Stimulated activated CD8-positive, alpha-beta memory T cell treated with anti-CD3 and anti-CD28 coated beads, Interleukin-7, amount 100 ng/mL, for 1 hour (primary cell): Measurements from ENCODE around the gene CEP95.

Experiments used
- DNase-seq, 2 donors: peaks; one replicate each; pipeline ENCODE4 v3.0.0-alpha.2; 2020; ENCODE audit warnings: low read depth in 2 of 2

CEP95 gene

DNA sequence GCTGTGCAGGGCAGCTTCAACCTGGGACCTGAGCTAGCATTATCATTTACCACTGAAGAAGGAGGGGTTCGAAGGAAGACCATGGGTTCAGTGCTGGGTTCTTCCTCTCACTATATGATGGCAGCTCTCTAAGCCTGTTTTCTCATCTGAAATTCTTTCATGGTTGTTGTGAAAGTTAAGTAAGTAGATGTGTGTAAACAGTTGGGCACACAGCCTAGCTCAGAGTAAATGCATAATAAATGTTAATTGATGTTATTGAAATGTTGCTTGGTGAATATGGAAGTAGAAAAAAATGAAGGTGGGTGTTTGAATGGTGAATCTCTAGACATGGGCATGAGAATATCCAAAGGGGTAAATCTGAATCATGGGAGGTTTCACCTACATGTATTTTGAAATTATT, 9.1 kb downstream of the CEP95 start:
- DNase-seq = no peak

DNA sequence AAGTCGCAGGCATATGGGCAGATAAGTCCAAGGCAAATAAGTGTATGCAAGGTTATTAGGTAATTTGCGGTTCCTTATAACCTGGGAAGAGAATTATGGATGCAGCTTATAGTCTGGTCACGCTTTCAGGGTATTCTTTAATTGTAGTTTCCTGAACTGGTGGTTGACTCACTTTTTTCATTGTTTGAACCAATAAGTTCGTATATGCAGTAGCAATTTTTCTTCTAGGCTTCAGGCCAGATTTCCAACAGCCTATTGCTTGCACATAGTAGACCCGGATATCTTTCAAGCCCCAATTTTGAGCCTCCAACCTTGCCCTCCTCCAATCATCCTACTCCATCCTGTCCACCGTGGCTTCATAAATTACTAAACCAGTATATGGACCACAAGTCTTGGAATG, 12.8 kb downstream of the CEP95 start:
- DNase-seq = no peak

DNA sequence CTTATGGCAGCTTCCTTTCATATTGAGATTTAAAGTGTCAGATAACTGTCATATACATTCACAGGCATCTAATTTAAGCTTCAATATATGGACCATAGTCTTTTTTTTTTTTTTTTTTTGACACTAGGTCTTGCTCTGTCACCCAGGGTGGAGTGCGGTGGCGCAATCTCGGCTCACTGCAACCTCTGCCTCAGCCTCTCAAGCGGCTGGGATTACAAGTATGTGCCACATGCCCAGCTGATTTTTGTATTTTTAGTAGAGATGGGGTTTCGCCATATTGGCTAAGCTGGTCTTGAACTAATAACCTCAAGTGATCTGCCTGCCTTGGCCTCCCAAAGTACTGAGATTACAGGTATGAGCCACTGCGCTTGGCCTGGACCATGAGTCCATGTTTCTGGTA, 13.6 kb downstream of the CEP95 start:
- no peak for DNase-seq

DNA sequence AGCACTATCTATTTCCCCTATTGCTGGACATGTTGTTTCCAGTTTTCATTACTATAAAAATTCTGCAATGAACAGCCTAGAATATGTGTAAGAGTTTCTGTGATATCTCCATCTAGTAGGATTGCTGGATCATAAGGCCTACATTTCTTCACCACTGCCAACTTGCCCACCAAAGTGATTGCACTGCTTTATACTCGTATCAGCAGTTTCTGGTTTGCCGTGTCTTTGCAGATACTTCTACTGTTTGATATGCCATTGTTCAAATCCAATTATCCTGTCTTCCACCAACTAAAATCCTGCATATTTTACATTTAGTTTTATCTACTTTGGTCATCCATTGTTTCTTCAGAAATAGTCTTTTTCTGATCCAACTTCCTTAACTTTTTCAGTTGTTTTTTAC, 21.1 kb downstream of the CEP95 start:
- DNase-seq = no peak

GRCh38 chr17:64529221-64529620, 22.4 kb downstream of the CEP95 start:
- no peak for DNase-seq

DNA sequence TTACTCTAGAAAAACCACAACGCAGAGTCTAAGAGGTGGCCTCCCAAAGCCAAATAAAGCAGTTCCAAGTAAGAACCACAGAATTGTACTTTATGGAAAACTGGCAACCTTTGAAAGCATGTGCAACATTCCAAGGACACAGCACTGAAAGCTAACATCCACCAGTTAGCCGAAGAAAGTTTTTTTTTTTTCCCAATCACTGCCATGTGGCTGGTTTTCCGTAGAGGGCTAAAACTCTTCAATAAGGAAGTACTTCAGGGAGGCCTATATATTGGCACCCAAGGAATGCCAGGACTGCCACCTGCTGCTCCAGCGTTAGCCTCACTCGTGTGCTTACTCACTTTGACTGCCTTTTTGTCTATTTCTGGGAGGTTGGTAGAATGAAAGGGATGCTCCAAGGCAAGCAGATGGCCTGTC, 25.2 kb downstream of the CEP95 start:
- no peak for DNase-seq

GRCh38 chr17:64532409-64532808, 25.6 kb downstream of the CEP95 start:
- no peak for DNase-seq

DNA sequence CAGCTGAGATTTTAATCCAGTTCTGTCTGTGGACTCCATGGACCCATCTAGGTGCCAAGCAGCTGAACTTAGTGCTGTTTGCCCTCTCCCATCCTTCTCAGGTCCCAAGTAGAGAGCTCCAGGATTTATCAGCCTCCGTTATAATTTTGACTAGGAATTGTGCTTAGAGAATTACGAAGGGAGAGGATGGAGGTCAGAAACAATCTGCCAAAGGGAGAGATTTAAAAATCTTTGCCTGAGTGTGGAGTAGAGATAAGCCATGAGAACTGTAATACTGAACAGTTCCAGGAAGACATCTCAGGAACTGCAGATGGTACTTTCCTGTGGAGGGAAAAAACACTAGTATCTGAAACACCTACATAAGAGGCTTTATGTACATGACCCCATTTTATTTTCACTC, 27.0 kb downstream of the CEP95 start:
- DNase-seq = no peak

DNA sequence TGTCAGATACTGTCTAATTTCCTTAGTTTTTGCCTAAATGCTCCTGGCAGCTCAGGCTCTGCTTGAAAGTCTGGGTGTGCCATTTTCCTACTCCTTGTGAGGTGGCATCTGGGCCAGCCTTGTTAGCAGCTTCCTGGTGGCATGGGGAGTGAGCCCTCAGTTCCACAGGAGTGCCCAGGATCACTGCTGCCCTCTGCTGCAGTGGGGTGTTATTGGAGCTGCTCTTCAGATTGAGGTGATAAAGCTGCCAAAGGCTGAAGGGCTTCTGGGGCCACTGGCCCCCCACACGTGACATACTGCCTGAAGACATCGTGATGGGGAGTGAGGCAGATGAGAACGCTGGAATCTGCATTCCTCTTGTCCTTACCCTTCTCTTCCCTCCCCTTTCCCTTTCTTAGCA, 27.4 kb downstream of the CEP95 start:
- DNase-seq = no peak

DNA sequence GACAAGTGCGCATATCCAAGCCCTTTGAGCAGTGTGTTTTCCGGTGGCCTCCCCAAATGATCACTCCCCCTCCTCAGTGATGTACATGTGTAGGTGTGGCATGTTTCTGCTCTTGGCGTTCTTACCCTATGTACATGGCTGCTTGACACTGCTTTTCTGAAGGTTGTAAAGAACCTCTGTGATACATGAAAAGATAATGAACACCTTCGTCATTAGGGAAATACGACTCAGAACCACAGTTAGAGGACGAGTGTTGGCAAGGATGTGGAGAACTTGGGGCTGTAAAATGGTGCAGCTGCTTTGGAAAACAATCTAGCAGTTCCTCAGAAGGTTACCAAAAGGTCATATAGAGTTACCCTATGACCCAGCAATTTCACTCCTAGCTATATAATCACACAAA, 28.6 kb downstream of the CEP95 start:
- DNase-seq = no peak

- DNase-seq = no peak
Measured at GRCh38 chr17:64536913-64537312, 30.1 kb downstream of the CEP95 start.

DNA sequence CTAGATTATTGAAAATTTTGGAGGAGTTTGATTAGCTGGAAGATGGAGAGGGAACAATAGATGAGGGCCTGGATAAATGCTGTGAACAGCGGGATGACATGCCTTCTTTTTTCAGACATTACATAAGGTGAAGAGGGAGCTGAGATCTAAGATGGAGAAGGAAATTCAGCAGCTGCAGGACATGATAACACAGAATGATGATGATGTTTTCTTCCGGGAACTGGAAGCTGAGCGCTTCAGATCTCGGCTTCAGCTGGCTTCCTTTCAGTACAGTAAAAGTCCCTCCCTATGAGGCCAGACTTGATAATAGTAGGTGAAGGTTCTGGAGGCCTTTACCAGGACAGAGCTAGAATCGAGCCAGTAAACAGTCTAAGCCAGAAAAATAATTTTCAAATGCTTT, 30.7 kb downstream of the CEP95 start:
- DNase-seq = no peak

DNA sequence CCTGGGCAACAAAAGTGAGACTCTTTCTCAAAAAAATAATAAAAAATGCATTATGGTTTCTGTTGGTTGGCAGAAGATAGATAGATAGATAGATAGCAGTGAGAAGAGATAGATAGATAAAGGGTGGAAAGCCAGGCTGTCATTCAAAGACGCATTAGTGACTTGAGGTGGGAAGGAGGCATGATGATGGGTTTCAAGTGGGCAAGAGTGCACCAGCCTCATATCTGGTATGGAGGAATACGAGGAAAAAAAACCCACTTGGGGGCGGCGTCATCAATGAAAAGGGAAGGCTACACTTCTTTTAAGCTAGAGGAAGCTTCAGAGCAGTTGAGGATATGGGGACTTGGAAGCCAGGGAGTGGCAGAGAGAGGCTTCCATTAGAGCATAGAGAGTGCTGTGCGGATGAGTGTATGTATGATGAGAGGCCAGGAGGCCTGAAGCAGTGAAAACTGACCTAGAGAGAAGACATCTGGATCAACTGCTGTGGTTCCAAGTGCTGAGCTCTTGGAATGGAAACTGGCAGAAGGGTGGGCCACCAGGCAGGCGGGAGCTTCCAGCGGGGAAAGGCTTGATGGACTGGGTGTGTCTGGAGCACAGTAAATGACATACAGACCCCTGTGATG, 31.8 kb downstream of the CEP95 start:
- no peak for DNase-seq

GRCh38 chr17:64540118-64540776, 33.5 kb downstream of the CEP95 start:
- no peak for DNase-seq

- DNase-seq = no peak
Measured at GRCh38 chr17:64544742-64545141, 38.0 kb downstream of the CEP95 start.

GRCh38 chr17:64546716-64547115, 39.9 kb downstream of the CEP95 start:
- no peak for DNase-seq

GRCh38 chr17:64547319-64547718, 40.5 kb downstream of the CEP95 start:
- no peak for DNase-seq

DNA sequence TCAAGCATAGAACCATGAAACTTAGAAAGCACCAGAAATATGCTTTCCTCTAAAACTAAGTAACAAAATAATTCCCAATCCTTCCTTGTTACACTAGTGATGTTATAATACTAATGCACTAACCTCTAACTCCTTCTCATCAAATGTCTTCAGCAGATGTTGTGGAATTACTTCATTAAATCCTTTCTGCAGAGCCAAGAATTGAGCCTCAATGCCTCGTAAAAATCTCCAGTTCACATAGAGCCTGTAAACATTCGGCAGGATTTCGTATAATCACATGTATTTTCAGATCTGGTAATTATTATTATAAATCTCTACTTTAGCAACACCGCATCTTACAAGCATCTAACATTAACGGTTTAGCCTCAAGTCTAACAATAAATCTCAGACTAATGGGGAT, 44.7 kb downstream of the CEP95 start:
- no peak for DNase-seq

GRCh38 chr17:64554028-64554637, 47.4 kb downstream of the CEP95 start:
- DNase-seq = no peak

- no peak for DNase-seq
Measured at GRCh38 chr17:64555281-64555680, 48.5 kb downstream of the CEP95 start.

GRCh38 chr17:64564098-64564497, 57.3 kb downstream of the CEP95 start:
- no peak for DNase-seq

DNA sequence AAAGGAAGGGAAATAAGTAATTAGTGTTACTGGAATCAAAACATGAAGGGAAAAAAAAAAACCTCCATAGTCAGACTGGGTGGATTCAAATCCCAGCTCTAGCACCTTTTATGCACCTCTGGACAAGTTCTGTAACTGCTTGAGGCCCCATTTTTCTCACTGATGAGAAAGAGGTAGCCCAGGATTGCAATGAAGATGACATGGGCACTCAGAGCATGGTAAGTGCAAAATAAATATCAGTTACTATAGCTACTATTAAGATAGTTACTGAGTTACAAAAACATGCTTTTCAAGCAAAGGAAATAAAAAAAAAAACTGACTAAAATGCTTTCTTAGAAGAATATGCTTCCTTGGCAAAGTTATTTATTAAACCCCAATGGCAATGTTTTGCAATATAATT, 58.8 kb downstream of the CEP95 start:
- no peak for DNase-seq

- DNase-seq = no peak
Measured at GRCh38 chr17:64571746-64572145, 65.0 kb downstream of the CEP95 start.
